HepG2 (cell line): ENCODE data around the gene CASP5. TPM values are rescaled to one million over a fixed set of nuclear protein-coding genes. Genes with fewer than 3 reads are reported as not detected.

ENCODE experiments used
- AKAP8 ChIP-seq: sonication (generic); formaldehyde crosslinking; IDR thresholded peaks from 2 replicates; pipeline ENCODE4 v1.5.1; 2020; ENCODE audit warnings: mild to moderate bottlenecking, missing genetic modification reagents
- ARID2 ChIP-seq: sonication (generic); formaldehyde crosslinking; IDR thresholded peaks from 2 replicates; pipeline ENCODE4 v1.8.1; 2022; ENCODE audit warnings: mild to moderate bottlenecking, missing genetic modification reagents, borderline replicate concordance
- BRCA1 ChIP-seq: sonication (generic); formaldehyde crosslinking; IDR thresholded peaks from 2 replicates; pipeline ENCODE4 v1.4.0; 2020; ENCODE audit warnings: missing genetic modification reagents
- CHD2 ChIP-seq: IDR thresholded peaks from 2 replicates; pipeline ENCODE4 v1.6.1; 2011; ENCODE audit warnings: low read depth, low read length, improper control_type of control experiment
- HOXA9 ChIP-seq: sonication (generic); formaldehyde crosslinking; IDR thresholded peaks from 2 replicates; pipeline ENCODE4 v1.8.1; 2022; ENCODE audit warnings: missing genetic modification reagents, mild to moderate bottlenecking, moderate library complexity, borderline replicate concordance
- U2AF2 ChIP-seq: fragments of 200-400 bp; formaldehyde crosslinking; IDR thresholded peaks from 2 replicates; pipeline ENCODE4 v1.6.1; 2017; ENCODE audit warnings: low read depth, mild to moderate bottlenecking, low read length
- ZBTB39 ChIP-seq: sonication (generic); formaldehyde crosslinking; IDR thresholded peaks from 2 replicates; pipeline ENCODE4 v1.5.0; 2020; ENCODE audit warnings: missing genetic modification reagents
- ZBTB49 ChIP-seq: sonication (generic); formaldehyde crosslinking; IDR thresholded peaks from 2 replicates; pipeline ENCODE4 v1.4.0; 2020; ENCODE audit warnings: missing genetic modification reagents, borderline replicate concordance
- ZNF10 ChIP-seq: sonication (generic); formaldehyde crosslinking; IDR thresholded peaks from 2 replicates; pipeline ENCODE4 v1.4.0; 2020; ENCODE audit warnings: mild to moderate bottlenecking, low read depth, missing genetic modification reagents, borderline replicate concordance
- ZNF235 ChIP-seq: sonication (generic); formaldehyde crosslinking; IDR thresholded peaks from 2 replicates; pipeline ENCODE4 v1.8.1; 2023; ENCODE audit warnings: mild to moderate bottlenecking, missing genetic modification reagents, borderline replicate concordance
- ZNF569 ChIP-seq: sonication (generic); formaldehyde crosslinking; IDR thresholded peaks from 2 replicates; pipeline ENCODE4 v1.5.0; 2020; ENCODE audit warnings: mild to moderate bottlenecking, missing genetic modification reagents, moderate library complexity, borderline replicate concordance
- ZNF576 ChIP-seq: sonication (generic); formaldehyde crosslinking; IDR thresholded peaks from 2 replicates; pipeline ENCODE4 v1.4.0; 2020; ENCODE audit warnings: mild to moderate bottlenecking, missing genetic modification reagents
- ZNF839 ChIP-seq: sonication (generic); formaldehyde crosslinking; IDR thresholded peaks from 2 replicates; pipeline ENCODE4 v1.4.0; 2020; ENCODE audit warnings: missing genetic modification reagents, mild to moderate bottlenecking, borderline replicate concordance
- polyA plus RNA-seq, 8 experiments: library from polyadenylated mRNA; depleted of rRNA in 3 of 8; stranded (reverse) in 7 of 8; unstranded in 1 of 8; fragments of >200 nt; fragmentation: Illumina TruSeq in 4 of 8; extraction: Trizol in 4 of 8; gene quantifications; 2 replicates each; pipeline versions ENCODE4 v1.2.1 to v1.2.3, GENCODE V29; 2011 to 2016; ENCODE audit warnings: low read depth in 4 of 8, missing spikeins in 1 of 8, mixed read lengths in 1 of 8; ENCODE audit not compliant: insufficient read depth in 1 of 8
- total RNA-seq, 5 experiments: library from RNA; depleted of rRNA; stranded (reverse); fragments of >200 nt; fragmentation: Illumina TruSeq; extraction: Trizol; gene quantifications; 2 replicates each; pipeline ENCODE4 v1.2.3, GENCODE V29; 2016; ENCODE audit warnings: low read depth in 1 of 5
- TF ChIP-seq, protein P1 (sequence below): sonication (generic); formaldehyde crosslinking; IDR thresholded peaks from 2 replicates; pipeline ENCODE4 v1.8.1; 2022; ENCODE audit warnings: low read depth, mild to moderate bottlenecking, missing genetic modification reagents
- TF ChIP-seq, protein P2 (sequence below): sonication (generic); formaldehyde crosslinking; IDR thresholded peaks from 2 replicates; pipeline ENCODE4 v1.5.0; 2020; ENCODE audit warnings: mild to moderate bottlenecking, low read depth, missing genetic modification reagents, borderline replicate concordance
- TF ChIP-seq, protein P3 (sequence below): fragments of 450-650 bp; IDR thresholded peaks from 2 replicates; pipeline ENCODE4 v1.6.1; 2017; ENCODE audit warnings: mild to moderate bottlenecking

The CASP5 gene
- total and polyA plus RNA-seq, 2 of the 13 experiments (the other 11 are each of a cell fraction or from before 2014, with no cell fraction given), result not detected

- TF ChIP-seq ZBTB49 (CRISPR knock-in tag) (no peak), ZBTB39 (CRISPR knock-in tag) (no peak), CHD2 (no peak), ZNF235 (no peak), AKAP8 (CRISPR knock-in tag) (no peak), BRCA1 (CRISPR knock-in tag) (no peak), HOXA9 (CRISPR knock-in tag) (peak; percentile 29; the same call in 1 of the 2 replicates), ZNF839 (CRISPR knock-in tag) (no peak), U2AF2 (no peak), ZNF569 (CRISPR knock-in tag) (no peak), ZNF10 (no peak), ARID2 (CRISPR knock-in tag) (no peak), ZNF576 (no peak)
- TF ChIP-seq, protein P1, sequence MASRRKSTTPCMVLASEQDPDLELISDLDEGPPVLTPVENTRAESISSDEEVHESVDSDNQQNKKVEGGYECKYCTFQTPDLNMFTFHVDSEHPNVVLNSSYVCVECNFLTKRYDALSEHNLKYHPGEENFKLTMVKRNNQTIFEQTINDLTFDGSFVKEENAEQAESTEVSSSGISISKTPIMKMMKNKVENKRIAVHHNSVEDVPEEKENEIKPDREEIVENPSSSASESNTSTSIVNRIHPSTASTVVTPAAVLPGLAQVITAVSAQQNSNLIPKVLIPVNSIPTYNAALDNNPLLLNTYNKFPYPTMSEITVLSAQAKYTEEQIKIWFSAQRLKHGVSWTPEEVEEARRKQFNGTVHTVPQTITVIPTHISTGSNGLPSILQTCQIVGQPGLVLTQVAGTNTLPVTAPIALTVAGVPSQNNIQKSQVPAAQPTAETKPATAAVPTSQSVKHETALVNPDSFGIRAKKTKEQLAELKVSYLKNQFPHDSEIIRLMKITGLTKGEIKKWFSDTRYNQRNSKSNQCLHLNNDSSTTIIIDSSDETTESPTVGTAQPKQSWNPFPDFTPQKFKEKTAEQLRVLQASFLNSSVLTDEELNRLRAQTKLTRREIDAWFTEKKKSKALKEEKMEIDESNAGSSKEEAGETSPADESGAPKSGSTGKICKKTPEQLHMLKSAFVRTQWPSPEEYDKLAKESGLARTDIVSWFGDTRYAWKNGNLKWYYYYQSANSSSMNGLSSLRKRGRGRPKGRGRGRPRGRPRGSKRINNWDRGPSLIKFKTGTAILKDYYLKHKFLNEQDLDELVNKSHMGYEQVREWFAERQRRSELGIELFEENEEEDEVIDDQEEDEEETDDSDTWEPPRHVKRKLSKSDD (CRISPR knock-in tag), result no peak
- TF ChIP-seq, protein P2, sequence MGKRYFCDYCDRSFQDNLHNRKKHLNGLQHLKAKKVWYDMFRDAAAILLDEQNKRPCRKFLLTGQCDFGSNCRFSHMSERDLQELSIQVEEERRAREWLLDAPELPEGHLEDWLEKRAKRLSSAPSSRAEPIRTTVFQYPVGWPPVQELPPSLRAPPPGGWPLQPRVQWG (CRISPR knock-in tag), result no peak
- TF ChIP-seq, protein P3, sequence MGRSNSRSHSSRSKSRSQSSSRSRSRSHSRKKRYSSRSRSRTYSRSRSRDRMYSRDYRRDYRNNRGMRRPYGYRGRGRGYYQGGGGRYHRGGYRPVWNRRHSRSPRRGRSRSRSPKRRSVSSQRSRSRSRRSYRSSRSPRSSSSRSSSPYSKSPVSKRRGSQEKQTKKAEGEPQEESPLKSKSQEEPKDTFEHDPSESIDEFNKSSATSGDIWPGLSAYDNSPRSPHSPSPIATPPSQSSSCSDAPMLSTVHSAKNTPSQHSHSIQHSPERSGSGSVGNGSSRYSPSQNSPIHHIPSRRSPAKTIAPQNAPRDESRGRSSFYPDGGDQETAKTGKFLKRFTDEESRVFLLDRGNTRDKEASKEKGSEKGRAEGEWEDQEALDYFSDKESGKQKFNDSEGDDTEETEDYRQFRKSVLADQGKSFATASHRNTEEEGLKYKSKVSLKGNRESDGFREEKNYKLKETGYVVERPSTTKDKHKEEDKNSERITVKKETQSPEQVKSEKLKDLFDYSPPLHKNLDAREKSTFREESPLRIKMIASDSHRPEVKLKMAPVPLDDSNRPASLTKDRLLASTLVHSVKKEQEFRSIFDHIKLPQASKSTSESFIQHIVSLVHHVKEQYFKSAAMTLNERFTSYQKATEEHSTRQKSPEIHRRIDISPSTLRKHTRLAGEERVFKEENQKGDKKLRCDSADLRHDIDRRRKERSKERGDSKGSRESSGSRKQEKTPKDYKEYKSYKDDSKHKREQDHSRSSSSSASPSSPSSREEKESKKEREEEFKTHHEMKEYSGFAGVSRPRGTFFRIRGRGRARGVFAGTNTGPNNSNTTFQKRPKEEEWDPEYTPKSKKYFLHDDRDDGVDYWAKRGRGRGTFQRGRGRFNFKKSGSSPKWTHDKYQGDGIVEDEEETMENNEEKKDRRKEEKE, result no peak
Observed at GRCh38 chr11:104968856-104969776, 53.9 kb downstream of the CASP5 start (continued).
